Mucosa of rectum (tissue), 2 donors: ENCODE data around the gene NNAT.

Experiments used
- H3K27ac ChIP-seq, 2 donors: one replicate each; pipeline ENCODE4 v1.7.0; 2013; ENCODE audit warnings: inconsistent platforms in 2 of 2, low read depth in 2 of 2, low read length in 2 of 2
- H3K27me3 ChIP-seq, 2 donors: one replicate each; pipeline ENCODE4 v1.7.0; 2013; ENCODE audit warnings: low read length in 2 of 2; ENCODE audit not compliant: control insufficient read depth in 2 of 2, insufficient read depth in 2 of 2
- H3K36me3 ChIP-seq, 2 donors: one replicate each; pipeline ENCODE4 v1.7.0; 2013; ENCODE audit warnings: low read length in 2 of 2; ENCODE audit not compliant: control insufficient read depth in 2 of 2, insufficient read depth in 2 of 2
- H3K4me1 ChIP-seq, 2 donors: one replicate each; pipeline ENCODE4 v1.7.0; 2013; ENCODE audit warnings: low read length in 2 of 2, mild to moderate bottlenecking in 1 of 2; ENCODE audit not compliant: control insufficient read depth in 2 of 2, insufficient read depth in 2 of 2
- H3K4me3 ChIP-seq, 2 donors: one replicate each; pipeline ENCODE4 v1.7.0; 2013; ENCODE audit warnings: low read length in 2 of 2
- H3K9ac ChIP-seq, 2 donors: one replicate each; pipeline ENCODE4 v1.7.0; 2013; ENCODE audit warnings: low read length in 2 of 2, low read depth in 1 of 2, mild to moderate bottlenecking in 1 of 2
- H3K9me3 ChIP-seq, 2 donors: one replicate each; pipeline ENCODE4 v1.7.0; 2013; ENCODE audit warnings: low read length in 2 of 2; ENCODE audit not compliant: control insufficient read depth in 2 of 2
- donor health status: healthy.
- donor health status: Normal muscosa, but diverticular disease.

NNAT gene

GRCh38 chr20:37501940-37502339 lies 19.1 kb upstream of the NNAT start:
- H3K9ac ChIP-seq: no peak overlapping the region

DNA sequence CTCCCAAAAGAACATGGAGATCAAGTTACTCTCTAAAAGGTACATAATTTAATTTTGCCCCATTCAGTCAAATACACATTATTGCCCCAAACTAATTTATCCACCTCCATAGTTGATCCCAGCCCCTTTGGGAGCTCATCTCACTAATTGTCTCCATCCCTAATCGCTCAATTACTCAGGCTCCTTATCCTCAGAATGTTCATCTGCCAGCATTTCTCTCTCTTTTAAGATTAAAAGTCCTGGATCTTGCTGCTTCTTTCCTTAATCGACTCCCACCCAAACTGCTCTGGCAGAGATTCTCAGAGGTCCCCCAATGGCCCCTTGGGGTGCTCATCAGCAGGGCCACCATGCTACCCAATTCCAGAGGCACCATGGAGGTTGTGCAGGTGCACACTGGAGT lies 18.4 kb upstream of the NNAT start:
- no peaks in the 10 kb centered on the region for H3K36me3 ChIP-seq
- H3K27ac ChIP-seq: no peak overlapping the region
- H3K4me3 ChIP-seq: no peak overlapping the region
- no peaks in the 10 kb centered on the region for H3K27me3 ChIP-seq
- no peaks in the 10 kb centered on the region for H3K9me3 ChIP-seq
- no peaks in the 10 kb centered on the region for H3K4me1 ChIP-seq
- H3K9ac ChIP-seq: no peak overlapping the region

More at GRCh38 chr20:37501940-37502339, 19.1 kb upstream of the NNAT start:
- Histone ChIP-seq H3K9me3 (no peaks in the 10 kb centered on the region), H3K4me1 (no peaks in the 10 kb centered on the region), H3K4me3 (no peak overlapping the region), H3K36me3 (no peaks in the 10 kb centered on the region), H3K27me3 (no peaks in the 10 kb centered on the region), H3K27ac (no peak overlapping the region)

DNA sequence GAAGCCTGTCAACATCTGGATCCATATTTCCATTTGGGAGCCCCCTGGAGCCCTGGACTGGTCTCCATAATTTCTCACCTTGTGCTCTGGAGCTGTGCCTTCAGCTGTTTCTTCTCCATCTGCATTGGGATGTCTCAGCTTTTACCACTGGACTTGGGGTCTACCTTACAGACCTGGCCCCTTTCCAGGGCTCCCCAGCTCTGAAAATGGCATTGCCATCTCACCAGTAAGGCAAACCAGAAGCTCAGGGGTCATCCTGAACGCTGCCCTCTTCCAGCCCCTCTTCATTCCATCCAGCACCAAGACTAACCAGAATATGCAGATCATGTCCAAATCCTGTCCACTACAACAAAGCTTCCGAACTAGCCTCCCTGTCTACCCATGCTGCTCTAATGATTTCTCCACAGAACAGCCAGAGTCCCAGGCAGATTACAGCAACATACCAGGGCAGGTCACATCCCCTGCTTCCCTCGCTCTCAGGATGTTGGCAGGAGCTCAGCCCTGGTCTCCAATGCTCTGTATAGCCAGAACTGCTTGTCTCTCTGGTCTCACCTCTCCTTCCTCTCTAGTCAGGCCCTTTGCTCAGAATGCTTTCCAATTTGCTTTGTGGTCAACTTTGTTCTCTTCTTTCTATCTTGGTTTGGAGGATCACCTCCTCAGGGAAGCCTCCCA lies 17.7 kb upstream of the NNAT start:
- H3K9me3 ChIP-seq: no peaks in the 10 kb centered on the region
- no peaks in the 10 kb centered on the region for H3K4me1 ChIP-seq
- no peaks in the 10 kb centered on the region for H3K27me3 ChIP-seq
- no peak overlapping the region for H3K27ac ChIP-seq
- no peak overlapping the region for H3K4me3 ChIP-seq
- no peak overlapping the region for H3K9ac ChIP-seq
- H3K36me3 ChIP-seq: no peaks in the 10 kb centered on the region

- Histone ChIP-seq H3K36me3 (peaks cover 0 to 6% of the 10 kb centered on the region in 2 donors), H3K9ac (no peak overlapping the region), H3K9me3 (no peaks in the 10 kb centered on the region), H3K4me3 (no peak overlapping the region), H3K4me1 (no peaks in the 10 kb centered on the region), H3K27ac (no peak overlapping the region), H3K27me3 (no peaks in the 10 kb centered on the region)
Observed at GRCh38 chr20:37504404-37505096, 16.5 kb upstream of the NNAT start.

DNA sequence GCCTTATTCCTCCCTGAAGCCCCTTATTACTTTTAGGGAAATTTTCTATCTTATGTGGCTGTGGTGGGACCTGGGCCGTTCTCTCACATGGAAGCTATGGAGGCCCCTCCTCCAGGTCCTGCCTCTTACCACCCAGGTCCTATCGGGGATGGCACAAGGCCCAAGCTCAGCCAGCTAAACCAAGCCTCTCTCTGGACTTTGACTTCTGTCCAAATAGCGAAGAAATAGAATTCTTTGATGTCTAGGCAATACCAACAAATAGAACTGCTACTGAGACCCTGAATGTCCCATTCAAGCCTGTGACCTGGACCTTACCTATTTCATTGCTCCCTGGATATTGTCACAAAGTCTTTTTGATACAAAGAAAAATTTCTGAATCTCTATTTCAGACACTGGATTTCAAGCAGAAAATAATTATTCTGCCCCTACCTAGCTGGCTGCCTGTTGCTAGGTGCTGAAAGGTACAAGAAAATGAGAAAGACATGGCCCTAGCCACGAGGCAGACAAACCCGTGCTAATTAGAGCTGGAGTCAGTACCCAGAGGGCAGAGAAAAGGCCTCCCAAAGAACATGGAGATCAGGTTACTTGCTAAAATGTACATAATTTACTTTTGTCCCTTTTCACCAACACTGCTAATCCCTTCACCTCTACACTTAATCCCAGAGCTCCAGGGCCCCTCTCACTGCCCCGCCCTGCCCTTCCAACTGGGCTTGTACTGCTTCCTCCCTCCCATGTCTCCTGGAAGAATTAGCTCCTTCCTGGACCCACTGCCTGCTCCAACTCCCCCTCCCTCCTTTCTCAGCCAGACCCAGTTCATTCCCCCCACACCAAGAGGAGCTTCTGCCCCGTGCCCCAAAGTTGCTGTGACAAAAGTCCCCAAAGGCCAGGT lies 15.5 kb upstream of the NNAT start:
- Histone ChIP-seq H3K4me1 (no peaks in the 10 kb centered on the region), H3K9ac (no peak overlapping the region), H3K9me3 (no peaks in the 10 kb centered on the region), H3K4me3 (no peak overlapping the region), H3K27me3 (no peaks in the 10 kb centered on the region), H3K36me3 (peaks cover 0 to 10% of the 10 kb centered on the region in 2 donors), H3K27ac (no peak overlapping the region)

- no peaks in the 10 kb centered on the region for H3K4me1 ChIP-seq
- no peaks in the 10 kb centered on the region for H3K27me3 ChIP-seq
- H3K27ac ChIP-seq: no peak overlapping the region
Observed at GRCh38 chr20:37506152-37506725, 14.8 kb upstream of the NNAT start.

DNA sequence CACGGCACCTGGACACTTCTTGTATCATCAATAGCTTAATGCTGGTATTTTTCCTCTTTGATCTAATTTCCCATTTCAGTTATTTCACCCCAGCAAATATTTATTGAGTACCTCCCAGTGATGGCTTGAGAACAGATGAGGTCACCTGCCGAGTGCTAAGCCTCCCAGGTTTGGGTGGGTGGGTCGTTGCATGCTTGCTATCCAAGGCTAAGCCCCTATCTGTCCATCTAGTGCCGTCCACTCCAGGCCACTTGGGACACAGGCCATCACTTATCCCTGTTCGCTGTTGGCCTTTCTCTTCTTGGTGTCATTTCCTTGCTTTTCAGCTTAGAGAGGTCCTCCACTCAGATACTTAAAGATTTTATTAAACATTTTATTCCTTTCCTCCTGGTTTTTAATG lies 10.8 kb upstream of the NNAT start:
- Histone ChIP-seq H3K27me3 (no peaks in the 10 kb centered on the region), H3K4me3 (no peak overlapping the region), H3K4me1 (no peaks in the 10 kb centered on the region), H3K9ac (no peak overlapping the region), H3K9me3 (no peaks in the 10 kb centered on the region), H3K36me3 (peaks cover 26 to 33% of the 10 kb centered on the region in 2 donors), H3K27ac (no peak overlapping the region)

More at GRCh38 chr20:37506152-37506725, 14.8 kb upstream of the NNAT start:
- Histone ChIP-seq H3K9me3 (no peaks in the 10 kb centered on the region), H3K36me3 (peaks cover 4 to 10% of the 10 kb centered on the region in 2 donors), H3K4me3 (no peak overlapping the region), H3K9ac (no peak overlapping the region)

DNA sequence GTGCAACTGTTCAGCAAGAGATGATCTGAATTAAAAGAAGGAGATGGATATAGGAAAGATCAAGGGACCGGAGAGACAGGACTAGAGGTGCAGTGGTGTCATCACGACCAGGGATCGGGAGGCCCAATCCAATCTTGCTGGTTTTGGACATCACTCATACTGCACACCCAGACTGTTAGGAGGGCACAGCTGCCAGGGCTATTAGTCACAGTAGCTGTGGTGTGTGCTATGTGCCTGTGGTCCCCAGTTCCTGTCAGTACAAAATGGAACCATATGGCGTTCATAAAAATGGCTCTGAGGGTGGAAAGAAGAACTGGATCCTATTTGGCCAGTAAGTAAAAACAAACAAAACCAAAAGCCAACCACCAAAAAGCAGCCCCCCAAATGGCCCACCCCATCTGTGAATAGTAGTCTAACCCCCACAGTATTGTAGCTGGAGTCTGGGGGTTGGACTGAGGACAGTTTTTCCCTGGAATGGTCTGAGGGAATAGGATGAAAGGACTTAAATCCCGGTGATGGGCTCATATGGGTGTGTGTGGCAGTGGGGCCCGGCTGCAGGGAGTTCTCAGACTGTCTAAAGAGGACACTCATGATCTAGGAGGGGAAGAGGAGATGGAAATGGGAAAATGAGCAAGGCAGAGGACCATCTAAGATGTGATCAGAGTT lies 9.3 kb upstream of the NNAT start:
- H3K27ac ChIP-seq: no peak overlapping the region
- H3K4me1 ChIP-seq: peaks cover 0 to 4% of the 10 kb centered on the region in 2 donors
- H3K27me3 ChIP-seq: no peaks in the 10 kb centered on the region
- no peaks in the 10 kb centered on the region for H3K9me3 ChIP-seq
- no peak overlapping the region for H3K4me3 ChIP-seq
- H3K9ac ChIP-seq: no peak overlapping the region
- peaks cover 28 to 37% of the 10 kb centered on the region in 2 donors for H3K36me3 ChIP-seq

DNA sequence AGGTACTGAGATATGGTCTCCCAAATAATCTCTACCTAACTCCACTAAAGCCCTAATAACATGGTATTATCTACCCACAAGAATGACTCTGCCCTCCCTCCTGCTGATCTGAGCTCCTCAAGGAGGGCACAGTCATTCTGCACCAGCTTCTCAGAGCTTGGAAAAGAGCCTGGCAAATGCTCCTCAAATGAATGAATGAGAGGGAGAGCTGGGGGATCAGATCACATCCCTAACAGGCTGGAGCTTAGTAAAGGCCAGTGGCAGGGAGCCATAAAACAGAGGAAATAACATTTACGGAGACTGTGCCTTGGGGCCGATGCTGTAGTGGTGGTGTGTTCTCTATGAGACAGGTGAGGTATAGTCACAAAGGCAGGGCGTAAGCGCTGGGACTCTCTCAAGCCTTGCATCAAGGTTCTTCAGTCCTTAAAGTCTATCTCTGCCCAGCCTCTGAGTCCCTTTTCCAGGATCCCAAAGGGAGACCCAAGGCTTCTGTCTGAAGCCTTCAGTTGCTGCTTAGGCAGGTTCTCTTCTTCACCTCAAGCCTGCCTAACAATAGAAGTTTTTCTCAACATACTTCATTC lies 7.2 kb upstream of the NNAT start:
- Histone ChIP-seq H3K36me3 (peaks cover 39 to 48% of the 10 kb centered on the region in 2 donors), H3K9ac (no peak overlapping the region), H3K4me3 (no peak overlapping the region), H3K27me3 (no peaks in the 10 kb centered on the region), H3K27ac (no peak overlapping the region), H3K9me3 (no peaks in the 10 kb centered on the region), H3K4me1 (peaks cover 7 to 11% of the 10 kb centered on the region in 2 donors)
